ENCODE data around the gene JCAD. TPM values are rescaled to one million over a fixed set of nuclear protein-coding genes. Genes with fewer than 3 reads are reported as not detected.
A peak's percentile ranks its signal among the peaks of the same experiment; 100 is the strongest.

The JCAD gene
- total RNA-seq (2011; cell fraction: chromatin; rRNA removed; ENCODE audit: low replicate concordance): not detected in 2 replicates
- total RNA-seq (2011; cell fraction: nucleolus; rRNA removed): not detected in 2 replicates
- total RNA-seq (2011; cell fraction: nucleoplasm; rRNA removed): not detected in 2 replicates
- not detected in 2 replicates for total RNA-seq (2014; rRNA removed)
- total RNA-seq (2014; rRNA removed; fragmentation: Illumina TruSeq; extraction: Trizol): not detected in 2 replicates
- not detected in 2 replicates for total RNA-seq (2015; rRNA removed; fragmentation: Illumina TruSeq; extraction: Trizol)
- total RNA-seq (2021): 0.20 TPM in 1 of 2 replicates, not detected in the other
- polyA plus RNA-seq (2011; rRNA removed): not detected in 2 replicates
- polyA plus RNA-seq (2011; cell fraction: cytosol; rRNA removed): not detected in 2 replicates
- polyA plus RNA-seq (2011; cell fraction: nucleus; rRNA removed): not detected in 2 replicates
- polyA plus RNA-seq (2012): not detected in 2 replicates
- polyA plus RNA-seq (2014; fragmentation: Illumina TruSeq; extraction: Trizol): not detected in 2 replicates
- not detected for polyA plus RNA-seq (2014; fragmentation: Nextera tagmentation; extraction: Ambion mirVana)
- polyA plus RNA-seq (2014; rRNA removed): 0.38 TPM in 1 of 2 replicates, not detected in the other
- polyA minus RNA-seq (2011; rRNA and poly(A)+ RNA removed): 0.03 TPM in 1 of 2 replicates, not detected in the other
- polyA minus RNA-seq (2011; cell fraction: cytosol; rRNA and poly(A)+ RNA removed): not detected in 2 replicates
- polyA minus RNA-seq (2011; cell fraction: nucleus; rRNA and poly(A)+ RNA removed): not detected in 2 replicates
- percentile 10 among the genes with signal in this experiment for Bru-seq, nascent RNA
- percentile 2 among the genes with signal in this experiment for BruChase-seq, experiment 1, labeled RNA remaining after a 2-hour chase
- percentile 10 among the genes with signal in this experiment for BruChase-seq, experiment 2, labeled RNA remaining after a 6-hour chase
- long read RNA-seq, experiment 1: 0 reads
- long read RNA-seq, experiment 2: 0 reads
- long read RNA-seq, experiment 3: 0 reads

GRCh38 chr10:30059209-30060107, at the start of gene JCAD:
JCAD (minus strand) TSS chr10:30059586; CDS start chr10:30047812, 11,774 bp downstream.
- H2AFZ ChIP-seq (ENCODE audit: low read depth, low read length): no peak within 1 kb of the TSS
- H3K9ac ChIP-seq (ENCODE audit: insufficient read depth in 1 of 2, low read depth in 2 of 2, low read length in 2 of 2): peak within 1 kb of the TSS in 1 of 2 experiments; percentile 63; a peak in 2 of 4 replicates
- H3K36me3 ChIP-seq (ENCODE audit: control insufficient read depth, insufficient read depth, low read length): no peaks in the 10 kb centered on the region
- peak; percentile 42 to 85 (median 73) for DNase-seq (ENCODE audit: extremely low read depth in 1 of 4, low spot score in 3 of 4)
- in situ Hi-C loops (cut with MboI) (no loop called here), intact Hi-C loops (cut with micrococcal nuclease) (no loop called here)
- no peaks in the 10 kb centered on the region for H3K79me2 ChIP-seq (ENCODE audit: control insufficient read depth, insufficient read depth, low read length)
- BruUV-seq (replicated peaks): no TSS peak
- peaks cover 10 to 28% of the 10 kb centered on the region in 2 experiments; a peak in 4 of 5 replicates for H3K27me3 ChIP-seq (ENCODE audit: control insufficient read depth in 2 of 2, insufficient read depth in 2 of 2, low read length in 2 of 2)
- peak within 1 kb of the TSS; percentile 45; the same call in 1 of the 2 replicates for H3K4me2 ChIP-seq (ENCODE audit: insufficient read depth, low read length)
- no peak within 1 kb of the TSS for H3K4me3 ChIP-seq
- no peak for TF ChIP-seq SAFB (IDR thresholded peaks at IDR 0.05; ENCODE audit: borderline replicate concordance, low read depth, low read length)
- TF ChIP-seq E2F6 (IDR thresholded peaks at IDR 0.05; ENCODE audit: borderline replicate concordance in 1 of 2, extremely low read depth in 1 of 2, insufficient read depth in 1 of 2, insufficient read length in 1 of 2, low read depth in 1 of 2, low read length in 1 of 2, poor library complexity in 1 of 2, severe bottlenecking in 1 of 2): peak in 1 of 2 experiments; percentile 56
- 0 out of 4 replicates have a peak, but pooled peaks of 1 of the 2 experiments have one; percentile 13 for TF ChIP-seq KDM1A (IDR thresholded peaks at IDR 0.05)
- TF ChIP-seq PHF8 (IDR thresholded peaks at IDR 0.05; ENCODE audit: borderline replicate concordance, low read length): no peak
- peak; percentile 100 for ATAC-seq
- CTCF ChIA-PET (ENCODE audit: low intra/inter-chr PET ratio): no interaction called here
- WGBS (ENCODE audit: insufficient coverage, low coverage, missing lambda C conversion rate): 7% methylated on average over 24 of the region's 66 CpGs
- no peaks in the 10 kb centered on the region for H3K9me3 ChIP-seq (replicated peaks; ENCODE audit: control insufficient read depth, insufficient read depth, low read depth, low read length)
- H4K20me1 ChIP-seq (replicated peaks; ENCODE audit: control insufficient read depth, insufficient read depth, low read length): peaks cover 4% of the 10 kb centered on the region; the same call in 1 of the 2 replicates
- no peak within 1 kb of the TSS for H3K27ac ChIP-seq (ENCODE audit: extremely low read depth, low read depth, low read length)
- FAIRE-seq: peak; percentile 62
- POLR2A ChIA-PET: interaction anchor here (0.7 to 1.1 kb wide), 3 partner anchors 14 to 71 kb away, joined by 3 read pairs; no protein-coding TSS in a partner anchor
- H3K4me1 ChIP-seq (replicated peaks in 1 of 2; ENCODE audit: control insufficient read depth in 2 of 2, insufficient read depth in 2 of 2, low read length in 2 of 2): peaks cover 0 to 10% of the 10 kb centered on the region in 2 experiments; a peak in 2 of 5 replicates
- H3K9me1 ChIP-seq (ENCODE audit: control insufficient read depth, insufficient read depth, low read length): no peaks in the 10 kb centered on the region

Data from K562 (cell line).